Immature natural killer cell (primary cell): ENCODE measurements around the gene RMDN3. TPM values are rescaled to one million over a fixed set of nuclear protein-coding genes. Genes with fewer than 3 reads are reported as not detected.
A peak's percentile ranks its signal among the peaks of the same experiment; 100 is the strongest.

Source experiments
- DNase-seq, 3 donors: peaks; one replicate each; pipeline ENCODE4 v3.0.0; 2022; ENCODE audit warnings: mixed read lengths in 1 of 3
- H3K27ac Mint-ChIP-seq, 6 donors: one replicate each; pipeline ENCODE4 v1.8.0; 2020; ENCODE audit warnings: mixed read lengths in 6 of 6, mild to moderate bottlenecking in 5 of 6, inconsistent platforms in 4 of 6, moderate library complexity in 3 of 6
- H3K27me3 Mint-ChIP-seq, 3 donors: one replicate each; pipeline ENCODE4 v1.8.0; 2020 to 2021; ENCODE audit warnings: low read depth in 3 of 3, mild to moderate bottlenecking in 3 of 3, mixed read lengths in 3 of 3, moderate library complexity in 3 of 3, inconsistent platforms in 1 of 3
- H3K36me3 Mint-ChIP-seq, 3 donors: one replicate each; pipeline ENCODE4 v1.8.0; 2020; ENCODE audit warnings: mixed read lengths in 3 of 3, inconsistent platforms in 2 of 3, mild to moderate bottlenecking in 2 of 3
- H3K4me1 Mint-ChIP-seq, 2 donors: one replicate each; pipeline ENCODE4 v1.8.0; 2020; ENCODE audit warnings: inconsistent platforms in 2 of 2, mild to moderate bottlenecking in 2 of 2, mixed read lengths in 2 of 2, moderate library complexity in 1 of 2
- H3K4me3 Mint-ChIP-seq, 5 donors: one replicate each; pipeline ENCODE4 v1.8.0; 2020; ENCODE audit warnings: mild to moderate bottlenecking in 5 of 5, mixed read lengths in 5 of 5, inconsistent platforms in 3 of 5, moderate library complexity in 3 of 5
- H3K9me3 Mint-ChIP-seq, 6 donors: one replicate each; pipeline ENCODE4 v1.8.0; 2020; ENCODE audit warnings: mild to moderate bottlenecking in 6 of 6, mixed read lengths in 6 of 6, inconsistent platforms in 4 of 6, moderate library complexity in 3 of 6
- polyA plus RNA-seq, 3 donors: library from polyadenylated mRNA; unstranded; fragments of 300-500 nt; fragmentation: Illumina TruSeq; gene quantifications; one replicate each; pipeline ENCODE4 v1.2.3, GENCODE V29; 2021

The RMDN3 gene
- polyA plus RNA-seq, 3 donors from 2014 or later: 44.6 to 118 (median 110) TPM

- H3K9me3 Mint-ChIP-seq: peaks cover 0 to 2% (median 0%) of the 10 kb centered on the region in 6 donors
- H3K36me3 Mint-ChIP-seq: peaks cover 2 to 10% (median 3%) of the 10 kb centered on the region in 3 donors
- H3K4me3 Mint-ChIP-seq: peak overlapping the region; percentile 56 to 77 (median 61)
- H3K27me3 Mint-ChIP-seq: peaks cover 2 to 6% (median 4%) of the 10 kb centered on the region in 3 donors
- H3K4me1 Mint-ChIP-seq: peaks cover 47 to 48% of the 10 kb centered on the region in 2 donors
- peak in 2 of 3 donors; percentile 17 to 18 for DNase-seq
- H3K27ac Mint-ChIP-seq: peak overlapping the region; percentile 81 to 96 (median 86)
Observed at GRCh38 chr15:40768521-40769273, 13.6 kb upstream of the RMDN3 start.

DNA sequence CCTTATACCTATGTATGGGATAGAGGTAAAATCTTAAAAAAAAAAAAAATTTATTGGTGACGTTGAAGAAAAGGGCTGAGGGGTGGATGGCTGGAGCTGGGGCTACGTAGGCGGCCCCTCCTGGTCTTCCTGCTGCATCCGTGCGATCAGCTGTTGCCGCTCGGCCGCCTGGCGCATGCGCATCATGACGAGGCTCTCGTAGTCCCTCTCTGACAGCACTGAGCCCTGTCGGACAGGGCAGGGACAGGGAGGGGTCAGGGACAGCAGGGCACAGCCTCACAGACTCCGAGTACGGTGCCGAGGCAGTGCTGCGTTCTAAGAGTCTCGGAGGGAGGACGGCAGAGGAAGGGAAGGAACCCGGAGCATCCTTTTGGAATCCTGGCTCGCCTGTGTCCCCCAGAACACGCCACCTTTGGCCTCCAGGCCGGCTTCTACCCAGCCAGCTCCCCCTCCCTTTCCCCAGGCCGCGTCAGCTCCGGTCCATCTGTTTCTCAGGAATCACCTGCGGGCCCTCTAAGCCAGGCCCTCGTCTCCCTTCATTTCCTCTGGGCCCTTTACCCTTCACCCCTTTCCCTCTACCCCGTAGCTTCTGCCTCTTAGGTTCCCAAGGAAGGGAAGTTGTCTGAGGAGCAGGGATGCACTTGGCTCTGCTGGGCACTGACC, 12.9 kb upstream of the RMDN3 start:
- H3K4me1 Mint-ChIP-seq: peaks cover 53 to 55% of the 10 kb centered on the region in 2 donors
- peak overlapping the region; percentile 80 to 96 (median 86) for H3K27ac Mint-ChIP-seq
- peaks cover 0 to 10% (median 0%) of the 10 kb centered on the region in 3 donors for H3K36me3 Mint-ChIP-seq
- H3K9me3 Mint-ChIP-seq: peaks cover 0 to 2% (median 0%) of the 10 kb centered on the region in 6 donors
- H3K4me3 Mint-ChIP-seq: peak overlapping the region in 1 of 5 donors; percentile 61
- H3K27me3 Mint-ChIP-seq: peaks cover 2 to 8% (median 4%) of the 10 kb centered on the region in 3 donors
- no peak for DNase-seq

DNA sequence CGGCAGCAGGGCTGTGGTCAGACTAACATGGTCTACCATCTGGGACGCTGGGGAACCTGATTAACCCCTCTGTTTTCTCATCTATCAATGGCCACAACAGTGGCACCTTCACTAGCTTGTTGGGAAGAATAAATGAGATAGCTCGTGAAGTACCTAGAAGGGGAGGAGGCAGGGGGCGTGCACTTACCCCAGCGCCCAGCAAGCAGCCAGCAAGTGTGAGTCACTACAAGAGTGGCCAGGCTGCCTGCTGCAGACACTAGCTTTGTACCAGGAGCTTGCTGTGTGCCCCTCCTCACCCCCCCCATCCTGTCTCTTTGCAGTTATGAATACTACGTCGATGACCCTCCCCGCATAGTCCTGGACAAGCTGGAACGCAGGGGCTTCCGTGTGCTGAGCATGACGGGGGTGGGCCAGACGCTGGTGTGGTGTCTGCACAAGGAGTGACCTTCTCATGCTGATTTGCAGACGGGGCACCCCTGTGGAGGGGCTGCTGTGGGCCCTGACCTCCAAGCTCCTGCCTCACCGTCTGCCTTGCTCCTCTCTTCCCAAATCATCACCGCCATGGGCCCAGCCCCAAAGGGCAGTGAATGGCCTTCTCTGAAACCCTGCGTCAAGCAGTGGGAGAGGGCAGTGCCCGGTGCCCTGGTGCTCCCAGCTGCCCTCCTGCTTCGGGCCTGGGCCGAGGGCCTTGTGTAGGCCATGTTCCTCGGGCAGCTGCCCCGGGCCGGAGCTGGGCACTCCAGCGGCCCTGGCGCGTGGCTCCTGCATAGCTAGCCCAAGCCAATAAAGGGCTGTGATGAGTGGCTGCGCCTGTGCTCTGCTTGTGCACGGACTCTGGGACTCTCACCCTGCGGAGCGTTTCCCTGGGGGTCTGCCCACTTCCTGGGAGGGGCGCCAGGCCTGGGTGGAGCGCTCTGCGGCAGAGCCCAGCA, 12.1 kb upstream of the RMDN3 start:
- H3K27ac Mint-ChIP-seq: no peak overlapping the region
- peaks cover 54 to 61% of the 10 kb centered on the region in 2 donors for H3K4me1 Mint-ChIP-seq
- peaks cover 0 to 5% (median 0%) of the 10 kb centered on the region in 3 donors for H3K36me3 Mint-ChIP-seq
- peaks cover 2 to 8% (median 4%) of the 10 kb centered on the region in 3 donors for H3K27me3 Mint-ChIP-seq
- H3K9me3 Mint-ChIP-seq: peaks cover 0 to 2% (median 0%) of the 10 kb centered on the region in 6 donors
- H3K4me3 Mint-ChIP-seq: no peak overlapping the region
- DNase-seq: no peak

DNA sequence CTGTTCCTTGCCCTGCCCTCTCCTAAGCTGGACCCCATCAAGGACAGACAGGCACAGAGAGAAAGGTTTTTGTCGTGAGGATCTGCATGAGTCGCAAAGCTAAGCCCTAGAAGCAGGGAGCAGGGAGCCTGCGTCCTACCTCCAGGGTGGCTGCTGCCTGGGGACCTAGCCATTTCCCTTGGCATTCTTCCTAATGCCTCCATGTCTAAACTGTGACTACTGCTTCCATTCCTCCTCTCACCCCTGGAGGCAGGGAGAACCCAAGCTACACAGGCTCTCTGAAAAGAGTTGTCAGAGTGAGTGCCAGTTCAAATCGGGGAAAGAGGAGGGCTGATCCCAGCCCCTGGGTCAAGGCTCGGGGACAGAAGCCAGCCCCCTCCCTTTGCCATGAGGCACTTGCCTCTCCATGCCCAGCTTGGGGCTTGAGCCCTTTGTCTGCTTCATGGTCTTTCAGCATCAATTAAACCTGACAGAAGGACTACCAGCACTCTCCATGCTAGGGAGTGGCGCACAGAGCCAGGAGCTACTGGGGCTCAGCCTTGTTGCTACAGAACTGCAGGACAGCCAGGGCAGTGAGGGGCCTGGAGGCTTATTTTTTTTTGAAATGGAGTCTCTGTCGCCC, 11.3 kb upstream of the RMDN3 start:
- Mint-ChIP-seq H3K4me1 (peaks cover 54 to 61% of the 10 kb centered on the region in 2 donors), H3K27me3 (peaks cover 2 to 8% (median 4%) of the 10 kb centered on the region in 3 donors), H3K27ac (peak overlapping the region in 5 of 6 donors; percentile 78 to 96 (median 91)), H3K9me3 (peaks cover 0 to 2% (median 0%) of the 10 kb centered on the region in 6 donors), H3K36me3 (peaks cover 0 to 3% (median 0%) of the 10 kb centered on the region in 3 donors), H3K4me3 (peak overlapping the region in 1 of 5 donors; percentile 29)
- DNase-seq: no peak

DNA sequence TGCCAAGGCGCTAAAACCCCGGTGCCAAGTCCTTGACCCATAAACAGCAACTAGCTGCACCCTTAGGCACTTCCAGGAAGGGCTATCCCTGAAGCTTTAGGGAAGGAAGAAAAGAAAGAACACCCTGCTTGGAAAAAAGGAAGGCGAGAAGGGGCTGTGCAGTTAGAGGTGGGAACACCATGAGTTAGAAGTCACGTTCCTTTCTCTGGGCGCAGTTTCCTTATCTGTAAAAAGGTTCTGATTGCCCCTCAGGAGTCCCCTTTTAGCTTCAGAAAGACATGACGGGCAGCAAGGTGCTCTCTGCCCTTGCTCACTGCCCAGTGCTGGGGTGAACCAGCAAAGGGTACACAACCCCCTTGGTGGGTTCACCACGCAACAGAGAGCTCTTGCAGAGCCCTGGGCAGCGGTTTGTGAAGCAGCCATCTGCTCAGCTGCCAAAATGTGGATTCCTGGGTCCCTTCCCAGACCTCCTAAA, 9.6 kb upstream of the RMDN3 start:
- Mint-ChIP-seq H3K27me3 (peaks cover 2 to 10% (median 4%) of the 10 kb centered on the region in 3 donors), H3K4me3 (peak overlapping the region; percentile 80 to 91 (median 82)), H3K27ac (peak overlapping the region; percentile 87 to 96 (median 92)), H3K36me3 (peaks cover 0 to 3% (median 0%) of the 10 kb centered on the region in 3 donors), H3K4me1 (peaks cover 43 to 53% of the 10 kb centered on the region in 2 donors), H3K9me3 (peaks cover 0 to 2% (median 0%) of the 10 kb centered on the region in 6 donors)
- no peak for DNase-seq

- Mint-ChIP-seq H3K4me3 (peak within 1 kb of the TSS; percentile 80 to 91 (median 82)), H3K9me3 (peaks cover 0 to 2% (median 0%) of the 10 kb centered on the region in 6 donors), H3K4me1 (peaks cover 36 to 47% of the 10 kb centered on the region in 2 donors), H3K27me3 (peaks cover 2 to 10% (median 4%) of the 10 kb centered on the region in 3 donors), H3K27ac (peak within 1 kb of the TSS; percentile 87 to 96 (median 92)), H3K36me3 (peaks cover 0 to 3% (median 0%) of the 10 kb centered on the region in 3 donors)
- peak; percentile 60 to 67 (median 64) for DNase-seq
Observed at GRCh38 chr15:40763801-40764628, 9.0 kb upstream of the RMDN3 start, which contains the start of gene GCHFR. Gene GCHFR (plus strand): TSS chr15:40764068. CDS start chr15:40764181, 113 bp downstream.

DNA sequence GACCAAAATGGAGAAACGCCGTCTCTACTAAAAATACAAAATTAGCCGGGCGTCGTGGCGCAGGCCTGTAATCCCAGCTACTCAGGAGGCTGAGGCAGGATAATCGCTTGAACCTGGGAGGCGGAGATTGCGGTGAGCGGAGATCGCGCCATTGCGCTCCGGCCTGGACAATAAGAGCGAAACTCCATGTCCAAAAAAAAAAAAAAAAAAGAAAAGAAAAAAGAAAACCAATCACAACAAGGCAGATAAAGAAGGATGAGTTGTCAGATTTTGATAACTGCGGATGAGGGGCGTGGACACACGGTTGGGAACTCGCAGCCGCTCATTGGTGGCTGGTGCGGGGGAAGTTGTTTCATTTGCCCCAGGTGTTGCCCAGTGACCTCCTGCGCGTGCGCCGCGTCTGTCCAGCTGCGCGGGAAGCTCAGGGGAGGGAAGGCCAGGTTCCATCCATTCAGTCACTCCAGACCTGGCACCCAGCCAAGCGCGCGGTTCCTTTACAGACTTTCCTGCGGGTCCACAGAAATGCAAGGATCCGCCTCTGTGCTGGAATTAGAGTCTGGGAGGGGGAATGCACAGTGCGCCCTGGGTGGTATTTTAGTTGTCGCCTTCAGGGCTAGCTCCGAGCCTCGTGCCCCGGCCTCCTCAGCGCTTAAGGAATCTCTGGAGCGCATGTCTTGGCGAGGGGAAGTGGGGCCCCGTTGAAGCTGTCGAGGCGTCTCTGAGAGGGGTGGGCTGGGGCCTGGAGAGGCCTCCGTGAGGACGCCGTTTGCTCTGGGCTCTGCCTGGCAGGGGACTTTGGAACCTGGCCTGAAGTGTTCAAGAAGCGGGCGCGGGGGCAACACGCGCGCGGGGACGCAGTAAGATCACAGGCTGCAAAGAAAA, 8.1 kb upstream of the RMDN3 start:
- no peaks in the 10 kb centered on the region for H3K36me3 Mint-ChIP-seq
- H3K27ac Mint-ChIP-seq: peak overlapping the region; percentile 66 to 95 (median 85)
- H3K4me3 Mint-ChIP-seq: peak overlapping the region; percentile 80 to 91 (median 82)
- H3K9me3 Mint-ChIP-seq: no peaks in the 10 kb centered on the region
- peaks cover 29 to 38% of the 10 kb centered on the region in 2 donors for H3K4me1 Mint-ChIP-seq
- peak in 2 of 3 donors; percentile 18 to 19 for DNase-seq
- H3K27me3 Mint-ChIP-seq: peaks cover under 1 to 10% (median 2%) of the 10 kb centered on the region in 3 donors

DNA sequence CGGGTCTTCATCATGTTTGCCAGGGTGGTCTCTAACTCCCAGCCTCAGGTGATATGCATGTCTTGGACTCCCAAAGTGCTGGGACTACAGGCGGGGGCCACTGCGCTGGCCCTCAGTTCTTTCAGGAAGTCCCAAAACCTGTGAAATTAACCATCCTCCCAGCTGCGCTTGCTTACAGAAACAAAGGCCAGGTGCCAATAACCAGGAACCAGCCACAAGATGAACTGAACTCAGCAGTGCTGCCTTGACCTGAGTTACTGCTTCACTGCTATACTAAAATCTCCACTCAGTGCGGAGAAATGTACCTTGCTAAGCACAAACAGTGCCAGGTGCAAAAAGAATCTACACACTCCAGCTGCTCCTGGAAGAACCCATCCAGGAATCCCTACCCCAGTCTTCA, 4.9 kb upstream of the RMDN3 start:
- Mint-ChIP-seq H3K4me3 (no peak overlapping the region), H3K9me3 (no peaks in the 10 kb centered on the region), H3K36me3 (no peaks in the 10 kb centered on the region), H3K27ac (no peak overlapping the region), H3K4me1 (peaks cover 22 to 29% of the 10 kb centered on the region in 2 donors), H3K27me3 (peaks cover 0 to 7% (median 6%) of the 10 kb centered on the region in 3 donors)
- DNase-seq: no peak

GRCh38 chr15:40756938-40757337, 1.9 kb upstream of the RMDN3 start:
- peaks cover 32% of the 10 kb centered on the region in 2 donors for H3K4me1 Mint-ChIP-seq
- peak overlapping the region; percentile 6 to 62 (median 52) for H3K4me3 Mint-ChIP-seq
- peak overlapping the region in 5 of 6 donors; percentile 12 to 90 (median 16) for H3K27ac Mint-ChIP-seq
- no peaks in the 10 kb centered on the region for H3K9me3 Mint-ChIP-seq
- H3K36me3 Mint-ChIP-seq: peaks cover 0 to 14% (median 9%) of the 10 kb centered on the region in 3 donors
- no peak for DNase-seq
- peaks cover 7 to 14% (median 11%) of the 10 kb centered on the region in 3 donors for H3K27me3 Mint-ChIP-seq

- Mint-ChIP-seq H3K4me1 (peaks cover 43 to 44% of the 10 kb centered on the region in 2 donors), H3K27me3 (peaks cover 7 to 14% (median 11%) of the 10 kb centered on the region in 3 donors), H3K27ac (peak overlapping the region; percentile 88 to 98 (median 91)), H3K4me3 (peak overlapping the region; percentile 82 to 94 (median 92)), H3K9me3 (no peaks in the 10 kb centered on the region), H3K36me3 (peaks cover 0 to 24% (median 12%) of the 10 kb centered on the region in 3 donors)
- DNase-seq: no peak
Observed at GRCh38 chr15:40755812-40756208, 756 bp upstream of the RMDN3 start.

- Mint-ChIP-seq H3K4me1 (peaks cover 45 to 53% of the 10 kb centered on the region in 2 donors), H3K4me3 (peak overlapping the region; percentile 82 to 94 (median 92)), H3K9me3 (no peaks in the 10 kb centered on the region), H3K36me3 (peaks cover 3 to 33% (median 12%) of the 10 kb centered on the region in 3 donors), H3K27me3 (peaks cover 7 to 13% (median 11%) of the 10 kb centered on the region in 3 donors), H3K27ac (peak overlapping the region; percentile 88 to 98 (median 91))
- peak in 1 of 3 donors; percentile 27 for DNase-seq
Observed at GRCh38 chr15:40754574-40754882, 526 bp downstream of the RMDN3 start.
